ENCODE measurements around the gene OPN4.

DNA sequence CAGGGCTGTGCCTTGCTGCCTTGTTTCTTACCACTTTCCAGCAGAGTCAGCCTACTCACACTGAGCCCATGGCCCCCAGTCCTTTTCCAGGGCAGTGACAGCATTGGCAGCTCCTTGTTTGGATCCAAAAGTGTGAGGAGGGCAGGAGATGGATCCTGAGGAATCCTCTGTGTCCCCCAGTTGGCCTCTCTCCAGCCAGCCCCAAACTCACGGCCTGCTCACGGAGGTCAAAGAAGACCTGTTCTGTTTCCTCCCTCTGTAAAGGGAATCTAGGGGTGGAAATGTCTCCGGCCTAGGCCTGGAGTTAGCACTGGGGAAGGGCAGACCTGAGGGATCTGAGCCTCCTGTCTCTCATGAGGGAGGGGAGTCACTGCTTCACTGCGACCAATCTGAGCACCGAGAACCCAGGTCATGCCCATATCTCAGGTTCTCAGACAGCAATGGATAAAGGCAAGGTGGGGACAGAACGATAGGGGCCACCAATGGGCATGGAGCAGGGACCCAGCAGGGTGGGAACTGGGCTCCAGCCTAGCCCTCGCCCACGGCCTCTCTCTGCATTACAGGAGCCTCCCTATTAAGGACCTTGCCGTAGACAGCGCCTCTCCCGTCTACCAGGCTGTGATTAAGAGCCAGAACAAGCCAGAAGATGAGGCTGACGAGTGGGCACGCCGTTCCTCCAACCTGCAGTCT, 37.1 kb downstream of the OPN4 start:
- TF ChIP-seq, protein P1, sequence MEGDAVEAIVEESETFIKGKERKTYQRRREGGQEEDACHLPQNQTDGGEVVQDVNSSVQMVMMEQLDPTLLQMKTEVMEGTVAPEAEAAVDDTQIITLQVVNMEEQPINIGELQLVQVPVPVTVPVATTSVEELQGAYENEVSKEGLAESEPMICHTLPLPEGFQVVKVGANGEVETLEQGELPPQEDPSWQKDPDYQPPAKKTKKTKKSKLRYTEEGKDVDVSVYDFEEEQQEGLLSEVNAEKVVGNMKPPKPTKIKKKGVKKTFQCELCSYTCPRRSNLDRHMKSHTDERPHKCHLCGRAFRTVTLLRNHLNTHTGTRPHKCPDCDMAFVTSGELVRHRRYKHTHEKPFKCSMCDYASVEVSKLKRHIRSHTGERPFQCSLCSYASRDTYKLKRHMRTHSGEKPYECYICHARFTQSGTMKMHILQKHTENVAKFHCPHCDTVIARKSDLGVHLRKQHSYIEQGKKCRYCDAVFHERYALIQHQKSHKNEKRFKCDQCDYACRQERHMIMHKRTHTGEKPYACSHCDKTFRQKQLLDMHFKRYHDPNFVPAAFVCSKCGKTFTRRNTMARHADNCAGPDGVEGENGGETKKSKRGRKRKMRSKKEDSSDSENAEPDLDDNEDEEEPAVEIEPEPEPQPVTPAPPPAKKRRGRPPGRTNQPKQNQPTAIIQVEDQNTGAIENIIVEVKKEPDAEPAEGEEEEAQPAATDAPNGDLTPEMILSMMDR (conservative IDR thresholded peaks at IDR 0.05; ENCODE audit: low read depth, low read length), result no peak
- TF ChIP-seq EZH2 (IDR thresholded peaks at IDR 0.05; ENCODE audit: borderline replicate concordance, low read depth, low read length, poor library complexity, severe bottlenecking), result no peak

Data from A673 (cell line).